Right lobe of liver (tissue), 6 donors: ENCODE results near the gene FBXO44. TPM values are rescaled to one million over a fixed set of nuclear protein-coding genes. Genes with fewer than 3 reads are reported as not detected.
A peak's percentile ranks its signal among the peaks of the same experiment; 100 is the strongest.
"Not testable (repeated sequence)": the region's sequence is repeated elsewhere in the genome, so short reads cannot be mapped to it uniquely, and the experiment has no call there.

Source experiments
- ATAC-seq, 4 donors: fragments of 200-7000 bp; cut with Tn5 transposase; one replicate each; pipeline ENCODE4 v1.9.1; 2020; ENCODE audit warnings: mild to moderate bottlenecking in 4 of 4, moderate library complexity in 4 of 4
- DNase-seq, 3 donors: peaks; one replicate each; pipeline ENCODE4 v3.0.0-alpha.2; 2020
- H3K27ac ChIP-seq, 3 donors: fragments of 200-600 bp; one replicate each; pipeline ENCODE4 v1.8.0; 2022
- H3K27me3 ChIP-seq, 2 donors: fragments of 200-600 bp; one replicate each; pipeline ENCODE4 v1.8.0; 2022
- H3K36me3 ChIP-seq, 4 donors: fragments of 200-600 bp; sonication (generic) in 1 of 4; one replicate each; pipeline versions ENCODE4 v1.5.1 to v1.8.0; 2017 to 2022; ENCODE audit warnings: control low read depth in 1 of 4
- H3K4me1 ChIP-seq, 4 donors: fragments of 200-600 bp; sonication (generic) in 1 of 4; one replicate each; pipeline versions ENCODE4 v1.5.1 to v1.8.0; 2017 to 2022; ENCODE audit warnings: control low read depth in 1 of 4
- H3K4me3 ChIP-seq, 3 donors: fragments of 200-600 bp; one replicate each; pipeline ENCODE4 v1.8.0; 2022
- H3K9me3 ChIP-seq, 4 donors: fragments of 200-600 bp; sonication (generic) in 1 of 4; one replicate each; pipeline versions ENCODE4 v1.5.1 to v1.8.0; 2017 to 2022; ENCODE audit warnings: control low read depth in 1 of 4
- POLR2A ChIP-seq: fragments of 450-650 bp; IDR thresholded peaks from one replicate; pipeline ENCODE4 v1.6.1; 2017; ENCODE audit warnings: antibody characterized with exemption, mild to moderate bottlenecking
- WGBS: methylation state at CpG from one replicate; pipeline ENCODE4 v1.1.6; 2018; ENCODE audit warnings: low coverage, low lambda C conversion rate; ENCODE audit not compliant: insufficient coverage; ENCODE audit errors: missing lambda C conversion rate; 5-methylcytosine and 5-hydroxymethylcytosine counted together
- intact Hi-C, 2 donors: fragments of 100-400 bp; cut with DNase I; formaldehyde crosslinking; loops; one replicate each; pipeline versions ENCODE4 v1.11.2 to v1.14.1; 2022
- total RNA-seq, 6 experiments: library from RNA; depleted of rRNA in 2 of 6; stranded (reverse); fragments of >200 nt in 2 of 6; fragmentation: NEBNext Ultra II Directional in 3 of 6; extraction: Animal tissue kit (Norgen Biotek cat#: 25700) in 3 of 6; gene quantifications; one replicate each; pipeline versions ENCODE4 v1.1.0 to v1.2.4, GENCODE V29; 2016 to 2023
- TF ChIP-seq, protein P1 (sequence below), 4 donors: fragments of 200-600 bp in 3 of 4; fragments of 450-650 bp in 1 of 4; IDR thresholded peaks; one replicate each; pipeline versions ENCODE4 v1.5.1 to v1.8.0; 2016 to 2022; ENCODE audit warnings: antibody characterized with exemption in 4 of 4, mild to moderate bottlenecking in 2 of 4
- donor health status: DM: no; HTN: yes; CAD: no.
- donor health status: DM: no; HTN: no; CAD: no.
- donor health status: DM: no; HTN: no; CAD: no.
- donor health status: DM: no; HTN: yes; CAD: no.
- donor health status: DM: no; HTN: yes; CAD: no.

FBXO44 gene
- total RNA-seq, 6 experiments from 2014 or later = 8.7 to 15.3 (median 10.5) TPM

DNA sequence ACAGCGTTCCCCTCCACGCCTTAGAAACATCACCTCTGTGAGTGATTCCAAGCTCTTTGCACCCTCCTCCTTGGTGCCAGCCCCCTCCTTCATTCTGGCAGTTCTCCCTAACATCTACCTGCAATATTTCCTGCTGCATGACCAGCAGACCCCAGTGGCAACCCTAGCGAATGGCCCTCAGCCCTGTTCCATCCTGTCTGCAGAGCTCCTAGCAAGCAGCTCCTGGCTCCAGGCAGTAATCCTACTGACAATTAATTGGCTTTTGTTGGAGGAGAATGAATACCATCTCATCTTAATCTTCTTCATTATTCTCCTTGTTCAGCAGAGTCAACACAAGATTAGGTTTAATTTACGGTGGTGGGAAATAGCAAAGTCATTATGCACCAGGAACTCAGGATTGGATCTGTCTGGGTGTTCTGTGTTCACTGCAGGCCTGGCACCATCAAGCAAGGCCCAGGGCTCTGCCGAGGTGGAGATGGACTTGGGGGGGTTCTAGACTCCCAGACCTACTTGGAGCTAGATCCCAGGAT, 12.8 kb upstream of the FBXO44 start:
- intact Hi-C loops = loop anchor here in 1 of 2 donors (10.0 kb wide), 1 partner anchor 397 kb away; no protein-coding TSS in a partner anchor

DNA sequence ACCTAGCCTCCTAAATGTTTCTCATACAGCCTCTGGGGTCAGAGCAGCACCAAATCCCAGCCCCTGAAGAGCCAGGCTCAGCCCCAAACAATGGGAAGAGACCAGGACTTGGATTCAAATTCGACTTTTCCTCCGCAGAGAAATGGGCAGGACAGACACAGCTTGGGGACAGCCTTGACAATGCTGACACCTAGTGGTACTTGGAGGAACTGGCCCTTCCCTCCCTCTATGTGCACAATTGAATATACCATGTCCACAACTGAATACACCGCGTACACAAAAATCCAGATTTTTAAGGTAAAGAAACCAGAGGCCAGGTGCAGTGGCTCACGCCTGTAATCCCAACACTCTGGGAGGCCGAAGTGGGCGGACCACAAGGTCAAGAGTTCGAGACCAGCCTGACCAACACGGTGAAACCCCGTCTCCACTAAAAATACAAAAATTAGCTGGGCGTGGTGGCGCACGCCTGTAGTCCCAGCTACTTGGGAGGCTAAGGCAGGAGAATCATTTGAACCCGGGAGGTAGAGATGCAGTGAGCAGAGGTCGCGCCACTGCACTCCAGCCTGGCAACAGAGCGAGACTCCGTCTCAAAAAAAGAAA, 12.2 kb upstream of the FBXO44 start:
- DNase-seq, H3K9me3 ChIP-seq, H3K36me3 ChIP-seq, H3K4me1 ChIP-seq, H3K27me3 ChIP-seq, H3K27ac ChIP-seq, H3K4me3 ChIP-seq: not testable (repeated sequence)
- intact Hi-C loops = loop anchor here in 1 of 2 donors (10.0 kb wide), 1 partner anchor 398 kb away; no protein-coding TSS in a partner anchor
- peak; percentile 79 to 89 (median 82) for ATAC-seq
- 20% methylated on average over 9 of the region's 18 CpGs for WGBS
- TF ChIP-seq, protein P1, sequence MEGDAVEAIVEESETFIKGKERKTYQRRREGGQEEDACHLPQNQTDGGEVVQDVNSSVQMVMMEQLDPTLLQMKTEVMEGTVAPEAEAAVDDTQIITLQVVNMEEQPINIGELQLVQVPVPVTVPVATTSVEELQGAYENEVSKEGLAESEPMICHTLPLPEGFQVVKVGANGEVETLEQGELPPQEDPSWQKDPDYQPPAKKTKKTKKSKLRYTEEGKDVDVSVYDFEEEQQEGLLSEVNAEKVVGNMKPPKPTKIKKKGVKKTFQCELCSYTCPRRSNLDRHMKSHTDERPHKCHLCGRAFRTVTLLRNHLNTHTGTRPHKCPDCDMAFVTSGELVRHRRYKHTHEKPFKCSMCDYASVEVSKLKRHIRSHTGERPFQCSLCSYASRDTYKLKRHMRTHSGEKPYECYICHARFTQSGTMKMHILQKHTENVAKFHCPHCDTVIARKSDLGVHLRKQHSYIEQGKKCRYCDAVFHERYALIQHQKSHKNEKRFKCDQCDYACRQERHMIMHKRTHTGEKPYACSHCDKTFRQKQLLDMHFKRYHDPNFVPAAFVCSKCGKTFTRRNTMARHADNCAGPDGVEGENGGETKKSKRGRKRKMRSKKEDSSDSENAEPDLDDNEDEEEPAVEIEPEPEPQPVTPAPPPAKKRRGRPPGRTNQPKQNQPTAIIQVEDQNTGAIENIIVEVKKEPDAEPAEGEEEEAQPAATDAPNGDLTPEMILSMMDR (IDR thresholded peaks at IDR 0.05) = peak; percentile 92 to 94 (median 94)

More for the DNA sequence above, 12.8 kb upstream of the FBXO44 start:
- TF ChIP-seq, protein P1 (IDR thresholded peaks at IDR 0.05) = no peak
- TF ChIP-seq POLR2A = no peak
- ATAC-seq (no peak), DNase-seq (no peak)
- Histone ChIP-seq H3K36me3 (no peaks in the 10 kb centered on the region), H3K4me1 (no peaks in the 10 kb centered on the region), H3K4me3 (no peak overlapping the region), H3K27me3 (no peaks in the 10 kb centered on the region), H3K27ac (no peak overlapping the region), H3K9me3 (no peaks in the 10 kb centered on the region)
- WGBS = 64% methylated on average over 3 of the region's 5 CpGs

DNA sequence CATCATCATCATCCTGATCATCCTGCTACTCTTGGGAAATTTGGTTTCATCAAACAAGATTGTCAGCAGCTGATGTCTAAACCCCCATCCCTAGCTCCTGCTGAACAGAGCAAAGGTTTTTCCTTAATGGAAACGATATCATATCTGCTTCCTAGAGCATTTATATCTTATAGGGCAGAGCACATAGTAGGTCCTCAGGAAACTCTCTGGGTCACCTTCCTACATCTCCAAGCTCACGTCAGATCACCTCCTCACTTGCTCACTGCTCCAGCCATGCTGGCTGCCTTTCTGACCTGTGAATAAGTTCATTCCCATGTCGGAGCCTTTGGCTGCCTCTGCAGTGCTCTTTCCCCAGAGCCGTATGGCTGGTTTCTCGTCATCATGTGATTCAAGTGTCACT, 10.9 kb upstream of the FBXO44 start:
- Histone ChIP-seq H3K36me3 (no peaks in the 10 kb centered on the region), H3K27ac (no peak overlapping the region), H3K4me1 (peaks cover 0 to 3% (median 0%) of the 10 kb centered on the region in 4 donors), H3K4me3 (no peak overlapping the region), H3K27me3 (no peaks in the 10 kb centered on the region), H3K9me3 (no peaks in the 10 kb centered on the region)
- WGBS = 54% methylated on average over 2 of the region's 5 CpGs
- intact Hi-C loops = loop anchor here in 1 of 2 donors (10.0 kb wide), 1 partner anchor 399 kb away; no protein-coding TSS in a partner anchor
- ATAC-seq = no peak
- DNase-seq = no peak
- no peak for TF ChIP-seq POLR2A
- TF ChIP-seq, protein P1 (IDR thresholded peaks at IDR 0.05) = no peak

DNA sequence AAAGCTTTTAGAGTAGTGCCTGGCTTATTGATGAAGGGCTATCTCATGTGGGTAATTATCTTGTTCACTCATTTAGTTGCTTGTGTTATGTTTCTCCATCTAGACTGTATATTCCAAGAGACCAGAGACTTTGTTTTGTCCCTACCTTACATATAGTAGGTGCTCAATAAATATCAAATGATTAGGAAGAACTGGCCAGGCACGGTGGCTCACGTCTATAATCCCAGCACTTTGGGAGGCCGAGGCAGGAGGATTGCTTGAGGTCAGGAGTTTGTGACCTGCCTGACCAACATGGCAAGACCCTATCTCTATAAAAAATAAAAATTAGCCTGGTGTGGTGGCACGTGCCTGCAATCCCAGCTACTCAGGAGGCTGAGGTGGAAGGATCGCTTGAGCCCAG, 9.4 kb upstream of the FBXO44 start:
- intact Hi-C loops = loop anchor here in 1 of 2 donors (10.0 kb wide), 1 partner anchor 400 kb away; no protein-coding TSS in a partner anchor
- TF ChIP-seq, protein P1 (IDR thresholded peaks at IDR 0.05) = no peak
- TF ChIP-seq POLR2A = no peak
- DNase-seq (no peak), ATAC-seq (no peak)
- no peak overlapping the region for H3K4me3 ChIP-seq
- no peak overlapping the region for H3K27ac ChIP-seq
- H3K27me3 ChIP-seq = no peaks in the 10 kb centered on the region
- no peaks in the 10 kb centered on the region for H3K36me3 ChIP-seq
- 83% methylated on average over 5 of the region's 5 CpGs for WGBS
- peaks cover 0 to 17% (median 4%) of the 10 kb centered on the region in 4 donors for H3K4me1 ChIP-seq
- no peaks in the 10 kb centered on the region for H3K9me3 ChIP-seq
